ENCODE results near the gene KRTAP27-1.

GRCh38 chr21:30336596-30336995 is 898 bp downstream of the KRTAP27-1 start:
- TF ChIP-seq KDM1A (IDR thresholded peaks at IDR 0.05; ENCODE audit: borderline replicate concordance, low read length) (no peak), EP300 (IDR thresholded peaks at IDR 0.05; ENCODE audit: borderline replicate concordance in 1 of 2, low read depth in 2 of 2, low read length in 2 of 2) (no peak), RNF2 (IDR thresholded peaks at IDR 0.05; ENCODE audit: borderline replicate concordance, low read depth, low read length, missing control alignments, poor library complexity, severe bottlenecking) (no peak), HDAC6 (IDR thresholded peaks at IDR 0.05; ENCODE audit: low read depth, low read length) (no peak), BRCA1 (IDR thresholded peaks at IDR 0.05; ENCODE audit: low read depth, low read length) (no peak), CTCF (IDR thresholded peaks at IDR 0.05; ENCODE audit: control extremely low read depth in 1 of 3, insufficient read depth in 1 of 3, low read depth in 1 of 3, low read length in 3 of 3) (no peak), ASH2L (IDR thresholded peaks at IDR 0.05; ENCODE audit: low read length) (no peak), ATF3 (IDR thresholded peaks at IDR 0.05; ENCODE audit: insufficient read depth, low read depth, low read length) (no peak), MAX (IDR thresholded peaks at IDR 0.05) (no peak), MAFK (IDR thresholded peaks at IDR 0.05; ENCODE audit: low read depth, low read length) (no peak), POLR2A (IDR thresholded peaks at IDR 0.05; ENCODE audit: control extremely low read depth in 1 of 2, low read depth in 2 of 2, low read length in 2 of 2) (no peak)

Data from H1 (cell line).